NCI-H2107 (cell line): ENCODE measurements around the gene VTI1A.
A peak's percentile ranks its signal among the peaks of the same experiment; 100 is the strongest.

Experiments used
- DNase-seq: peaks from one replicate; lab custom pipeline; 2025; lab: John Stamatoyannopoulos, UW

The VTI1A gene

GRCh38 chr10:112546474-112546873 is 99.5 kb downstream of the VTI1A start:
- no peak for DNase-seq

DNA sequence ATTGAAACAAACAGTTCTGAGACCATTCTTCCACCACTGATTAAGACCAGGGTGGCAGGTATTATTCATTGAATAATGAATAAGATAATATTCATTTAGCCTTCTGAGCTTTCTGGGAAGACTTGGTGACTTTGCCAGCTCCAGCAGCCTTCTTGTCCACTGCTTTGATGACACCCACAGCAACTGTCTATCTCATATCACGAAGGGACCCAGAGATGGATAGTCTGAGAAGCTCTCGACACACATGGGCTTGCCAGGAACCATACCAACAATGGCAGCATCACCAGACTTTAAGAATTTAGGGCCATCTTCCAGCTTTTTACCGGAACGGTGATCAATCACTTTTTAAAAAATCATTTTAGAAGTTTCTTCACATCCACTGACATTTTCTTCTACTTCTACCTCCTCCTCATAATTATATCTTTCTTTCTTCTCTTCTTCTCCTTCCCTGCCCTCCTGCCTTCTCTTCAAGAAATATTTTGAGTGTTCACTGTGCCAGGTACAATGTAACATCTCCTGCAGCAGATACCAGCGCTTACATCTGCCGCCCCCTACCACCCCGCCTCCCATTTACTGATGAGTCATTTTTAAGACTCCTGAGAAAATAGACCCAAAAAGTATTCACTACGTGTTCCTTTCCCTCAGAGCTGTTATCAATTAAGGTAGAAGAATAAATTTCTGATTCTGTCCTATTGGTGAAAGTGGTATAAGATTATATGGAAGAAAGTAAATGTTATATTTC is 101.7 kb downstream of the VTI1A start:
- DNase-seq, result no peak

DNA sequence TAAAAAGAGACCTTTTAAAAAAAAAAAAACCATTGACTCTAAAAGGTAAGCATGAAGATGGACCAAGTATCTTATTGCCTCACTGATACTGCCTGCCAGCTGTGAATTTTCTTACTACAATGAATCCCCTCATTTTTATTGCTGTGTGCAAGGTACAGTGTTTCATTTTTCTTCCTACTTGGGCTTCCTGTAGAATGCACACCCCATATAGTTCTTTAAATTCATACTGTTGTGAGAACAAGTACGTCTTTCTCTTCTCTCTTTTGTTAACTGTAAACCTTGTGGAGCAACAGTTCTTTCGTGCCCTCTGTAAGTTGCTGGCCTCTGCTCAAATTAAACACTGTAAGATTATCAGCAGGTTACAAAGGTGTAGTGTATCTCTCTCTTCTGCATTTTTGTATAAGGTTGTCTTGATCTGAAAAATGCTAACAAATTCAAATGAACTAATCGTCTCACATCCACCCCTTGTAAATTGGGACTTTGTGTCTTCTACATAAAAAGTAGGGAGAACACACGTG is 105.6 kb downstream of the VTI1A start:
- DNase-seq, result no peak

GRCh38 chr10:112553315-112553714 is 106.3 kb downstream of the VTI1A start:
- DNase-seq, result no peak

- no peak for DNase-seq
Observed at GRCh38 chr10:112554263-112554662, 107.2 kb downstream of the VTI1A start.

GRCh38 chr10:112557197-112557596 is 110.2 kb downstream of the VTI1A start:
- no peak for DNase-seq

DNA sequence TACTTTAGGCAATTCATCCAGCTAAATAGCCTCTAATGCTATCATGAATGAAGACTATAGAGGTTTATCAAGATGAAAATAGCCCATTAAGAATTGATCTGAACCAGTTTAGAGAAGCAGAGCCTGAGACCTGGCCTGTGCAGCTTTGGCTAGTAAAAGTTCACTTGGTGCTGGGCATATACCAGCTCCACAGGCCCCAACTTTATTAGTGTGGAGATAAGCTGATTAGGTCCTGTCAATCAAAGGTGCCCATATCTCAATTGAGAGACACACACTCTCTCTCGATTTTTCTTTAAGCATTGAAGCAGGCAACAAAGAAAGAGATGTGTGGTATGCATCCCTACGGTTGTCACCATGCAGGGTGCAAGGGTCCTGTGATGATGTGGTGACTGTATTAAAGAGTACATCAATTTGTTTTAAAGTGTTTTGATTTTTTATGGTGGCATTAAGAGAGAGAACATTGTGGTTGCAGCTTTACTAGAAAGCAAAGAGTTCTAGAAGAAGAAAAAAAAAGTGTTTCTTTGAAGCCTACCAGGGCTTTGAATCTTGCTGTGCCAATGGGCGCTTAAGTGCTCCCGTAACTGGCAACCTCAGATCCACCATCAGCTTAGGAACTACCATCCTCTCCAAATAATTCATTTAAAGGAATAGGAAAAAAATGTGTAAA is 111.6 kb downstream of the VTI1A start:
- no peak for DNase-seq

DNA sequence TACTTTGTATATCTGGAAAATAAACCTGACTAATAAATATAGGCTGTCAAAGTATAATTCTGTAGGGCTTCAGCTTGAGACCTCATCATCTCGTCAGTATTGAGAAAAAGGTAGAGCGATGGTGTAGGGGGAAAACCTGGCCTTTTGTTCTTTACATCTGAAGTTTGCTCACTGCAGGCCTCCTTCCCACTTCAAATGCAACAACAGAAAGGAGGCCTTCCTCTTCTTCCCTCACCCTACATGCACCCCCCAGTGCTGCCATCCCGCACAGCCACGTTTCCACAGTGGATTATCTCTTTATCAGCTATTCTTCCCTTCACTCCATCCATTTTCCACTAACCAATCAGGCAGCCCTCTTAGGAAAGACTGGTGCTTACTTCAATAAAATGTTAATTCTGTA is 112.3 kb downstream of the VTI1A start:
- DNase-seq, result no peak

DNA sequence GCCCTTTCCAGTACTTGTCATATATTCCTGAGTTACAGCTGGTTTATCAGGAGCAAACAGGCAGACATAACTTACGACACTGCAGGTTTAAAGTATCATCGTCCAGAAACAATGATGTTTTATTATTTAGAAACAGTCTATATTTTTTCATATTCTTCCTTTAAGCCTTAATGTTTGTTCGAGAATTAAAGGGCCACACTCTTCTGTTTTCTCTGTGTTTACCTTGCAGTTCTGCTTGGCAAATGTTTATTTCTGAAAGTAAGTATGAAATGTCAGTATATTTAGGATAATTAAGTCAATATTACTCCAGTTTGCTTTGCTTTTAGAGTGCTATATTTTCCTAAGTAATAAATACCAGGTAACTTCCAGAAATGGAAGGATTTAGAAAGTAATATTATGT is 115.1 kb downstream of the VTI1A start:
- DNase-seq, result no peak

- DNase-seq, result peak; percentile 5
Observed at GRCh38 chr10:112562809-112563663, 116.0 kb downstream of the VTI1A start.

- no peak for DNase-seq
Observed at GRCh38 chr10:112564337-112564736, 117.3 kb downstream of the VTI1A start.

GRCh38 chr10:112565434-112566053 is 118.5 kb downstream of the VTI1A start:
- DNase-seq, result peak; percentile 6

GRCh38 chr10:112570585-112570984 is 123.6 kb downstream of the VTI1A start:
- DNase-seq, result no peak

- no peak for DNase-seq
Observed at GRCh38 chr10:112579578-112579977, 132.6 kb downstream of the VTI1A start.

DNA sequence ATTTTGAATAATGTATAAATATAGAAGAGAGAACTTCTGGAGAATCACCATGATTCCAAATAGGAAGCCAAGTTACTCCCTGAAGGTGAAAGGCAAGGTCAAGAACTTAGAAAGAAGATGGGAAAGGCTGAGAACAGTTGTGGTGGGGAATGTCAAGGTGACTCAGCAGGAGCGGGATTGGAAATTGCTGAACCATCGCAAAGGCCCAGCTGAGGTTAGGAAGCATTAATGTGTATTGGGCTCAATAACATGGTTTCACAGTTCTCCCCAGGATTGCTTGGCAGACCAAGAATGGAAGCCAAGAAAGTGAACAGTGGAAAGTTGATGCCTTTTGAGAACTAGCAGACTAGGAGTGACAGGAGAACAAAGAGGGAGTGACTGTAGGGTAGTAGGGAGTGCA is 133.3 kb downstream of the VTI1A start:
- DNase-seq, result no peak

- DNase-seq, result no peak
Observed at GRCh38 chr10:112581921-112582320, 134.9 kb downstream of the VTI1A start.

GRCh38 chr10:112583236-112583939 is 136.4 kb downstream of the VTI1A start:
- DNase-seq, result no peak

- DNase-seq, result no peak
Observed at GRCh38 chr10:112584276-112584675, 137.3 kb downstream of the VTI1A start.

GRCh38 chr10:112585126-112585525 is 138.1 kb downstream of the VTI1A start:
- no peak for DNase-seq

DNA sequence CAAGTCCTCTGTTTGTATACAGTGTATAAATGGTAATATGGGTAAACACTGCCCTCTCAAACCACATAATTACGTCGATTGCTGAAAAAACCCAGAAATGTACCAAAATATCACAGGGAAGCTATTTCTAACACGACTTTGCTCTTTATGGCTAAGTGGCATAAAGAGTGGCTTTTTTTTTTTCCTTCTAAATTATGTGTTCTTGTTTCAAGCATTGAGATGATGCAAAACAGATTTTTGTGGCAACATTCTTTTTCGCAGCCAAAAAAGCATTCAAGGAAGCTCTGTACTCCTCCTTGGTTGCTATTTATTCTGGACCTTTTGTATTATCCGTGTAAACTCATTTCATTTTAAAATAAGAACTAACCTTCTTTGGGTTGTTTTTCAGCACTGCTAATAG is 138.9 kb downstream of the VTI1A start:
- DNase-seq, result no peak

DNA sequence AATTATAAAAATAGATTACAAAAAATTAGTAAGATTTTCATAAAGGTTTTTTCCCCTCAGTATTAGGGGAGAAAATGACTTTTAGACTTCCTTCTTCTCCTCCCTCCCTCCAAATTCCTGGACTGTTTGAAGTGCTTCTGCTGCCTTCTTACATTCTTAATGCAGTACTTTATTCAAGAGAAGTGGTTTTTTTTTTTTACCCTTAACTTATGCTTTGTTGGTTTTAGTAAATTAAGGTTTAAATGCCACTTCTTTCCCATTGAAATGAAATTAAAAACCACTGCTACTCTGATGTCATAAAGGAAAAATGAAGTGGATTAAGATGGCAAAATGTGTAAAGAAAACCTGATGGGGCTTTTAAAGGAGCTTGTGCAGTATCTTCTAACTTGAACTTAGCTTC is 140.7 kb downstream of the VTI1A start:
- DNase-seq, result no peak
